HG02885 (cell line): ENCODE measurements around the gene TUT4.
"Not testable (repeated sequence)": the region's sequence is repeated elsewhere in the genome, so short reads cannot be mapped to it uniquely, and the experiment has no call there.

Experiments used
- ATAC-seq: cut with Tn5 transposase; IDR thresholded peaks from one replicate; pipeline ENCODE4 v1.9.1; 2021; ENCODE audit warnings: mild to moderate bottlenecking; ENCODE audit not compliant: unreplicated experiment, poor library complexity

The TUT4 gene

GRCh38 chr1:52578066-52578465, 25.2 kb upstream of the TUT4 start:
- ATAC-seq: not testable (repeated sequence)

- ATAC-seq: no peak
These were observed 23.2 kb upstream of the TUT4 start for GRCh38 chr1:52576074-52576473.

- ATAC-seq: no peak
These were observed 21.7 kb upstream of the TUT4 start for GRCh38 chr1:52574594-52574993.

- no peak for ATAC-seq
These were observed 19.5 kb upstream of the TUT4 start for GRCh38 chr1:52572387-52572786.

GRCh38 chr1:52571783-52572182, 18.9 kb upstream of the TUT4 start:
- no peak for ATAC-seq

GRCh38 chr1:52569449-52570210, 16.7 kb upstream of the TUT4 start:
- no peak for ATAC-seq

- ATAC-seq: no peak
These were observed 15.1 kb upstream of the TUT4 start for GRCh38 chr1:52567943-52568342.

- no peak for ATAC-seq
These were observed 9.9 kb upstream of the TUT4 start for GRCh38 chr1:52562766-52563165.

GRCh38 chr1:52559875-52560274, 7.0 kb upstream of the TUT4 start:
- no peak for ATAC-seq

- ATAC-seq: no peak
These were observed 6.0 kb upstream of the TUT4 start for GRCh38 chr1:52558941-52559340.

GRCh38 chr1:52556641-52557360, 3.9 kb upstream of the TUT4 start:
- no peak for ATAC-seq

GRCh38 chr1:52554756-52555155, 1.9 kb upstream of the TUT4 start:
- no peak for ATAC-seq

- ATAC-seq: no peak
These were observed 1.4 kb upstream of the TUT4 start for GRCh38 chr1:52554267-52554640.

GRCh38 chr1:52553362-52554266, 722 bp upstream of the TUT4 start:
- ATAC-seq: peak; percentile 76

GRCh38 chr1:52552236-52552504, 722 bp downstream of the TUT4 start:
- ATAC-seq: peak; percentile 32

- no peak for ATAC-seq
These were observed 1.2 kb downstream of the TUT4 start for GRCh38 chr1:52551507-52552235.

- no peak for ATAC-seq
These were observed 2.4 kb downstream of the TUT4 start for GRCh38 chr1:52550447-52550846.

- no peak for ATAC-seq
These were observed 3.6 kb downstream of the TUT4 start for GRCh38 chr1:52549267-52549666.

- no peak for ATAC-seq
These were observed 6.0 kb downstream of the TUT4 start for GRCh38 chr1:52546852-52547251.

- ATAC-seq: no peak
These were observed 8.0 kb downstream of the TUT4 start for GRCh38 chr1:52544665-52545525.
